ENCODE results near the gene HNF1B. TPM values are rescaled to one million over a fixed set of nuclear protein-coding genes. Genes with fewer than 3 reads are reported as not detected.
A peak's percentile ranks its signal among the peaks of the same experiment; 100 is the strongest.

Gene HNF1B
- total RNA-seq, 1 donor from 2014 or later = 29.8 TPM

DNA sequence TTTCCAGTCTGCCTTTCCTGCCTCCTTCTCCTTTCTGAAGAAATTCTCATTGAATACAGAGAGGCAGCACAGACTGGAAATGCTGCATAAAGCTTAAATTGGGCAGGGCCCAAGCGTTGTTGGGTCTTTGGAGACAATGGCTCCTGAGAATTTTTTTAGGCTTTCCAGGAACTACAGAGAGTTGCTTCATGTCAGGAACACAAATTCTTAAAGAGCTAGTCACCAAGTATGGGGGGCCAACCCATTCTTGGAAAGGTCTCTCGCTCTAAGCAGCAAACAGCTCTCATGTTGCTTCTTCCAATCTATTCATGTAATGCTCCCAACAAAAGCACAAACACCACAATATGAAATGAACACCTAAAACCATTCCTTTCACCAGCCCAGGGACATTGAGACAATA, 6.9 kb downstream of the HNF1B start:
- H3K4me3 ChIP-seq (ENCODE audit: low read depth, low read length) = no peak overlapping the region
- TF ChIP-seq CTCF (conservative IDR thresholded peaks at IDR 0.05; ENCODE audit: low read depth, low read length) = no peak
- DNase-seq (ENCODE audit: low read depth) = no peak

GRCh38 chr17:37737081-37737480, 7.8 kb downstream of the HNF1B start:
- DNase-seq (ENCODE audit: low read depth) = no peak
- TF ChIP-seq CTCF (conservative IDR thresholded peaks at IDR 0.05; ENCODE audit: low read depth, low read length) = peak; percentile 33
- no peak overlapping the region for H3K4me3 ChIP-seq (ENCODE audit: low read depth, low read length)

- TF ChIP-seq CTCF (conservative IDR thresholded peaks at IDR 0.05; ENCODE audit: low read depth, low read length) = no peak
- H3K4me3 ChIP-seq (ENCODE audit: low read depth, low read length) = no peak overlapping the region
- no peak for DNase-seq (ENCODE audit: low read depth)
Observed at GRCh38 chr17:37736428-37736827, 8.4 kb downstream of the HNF1B start.

DNA sequence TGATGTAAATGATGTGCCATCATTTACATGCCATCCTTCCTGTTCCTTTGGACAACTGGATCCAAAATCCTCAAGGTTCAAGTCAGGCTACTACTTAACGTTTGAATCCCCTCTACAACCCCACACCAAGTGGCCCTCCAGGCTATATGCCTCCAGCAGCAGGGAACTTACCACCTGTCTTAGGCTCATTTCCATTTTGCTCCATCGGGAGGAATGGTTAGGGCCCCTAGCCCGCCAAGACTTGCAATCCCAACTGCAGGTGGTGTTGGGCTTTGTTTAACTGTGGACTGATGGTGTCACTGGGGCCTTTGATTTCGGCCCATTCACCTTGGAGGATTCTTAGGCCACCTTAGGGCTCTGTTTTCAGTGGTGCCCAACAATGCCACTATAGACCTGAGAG, 9.7 kb downstream of the HNF1B start:
- H3K4me3 ChIP-seq (ENCODE audit: low read depth, low read length) = no peak overlapping the region
- no peak for DNase-seq (ENCODE audit: low read depth)
- no peak for TF ChIP-seq CTCF (conservative IDR thresholded peaks at IDR 0.05; ENCODE audit: low read depth, low read length)

DNA sequence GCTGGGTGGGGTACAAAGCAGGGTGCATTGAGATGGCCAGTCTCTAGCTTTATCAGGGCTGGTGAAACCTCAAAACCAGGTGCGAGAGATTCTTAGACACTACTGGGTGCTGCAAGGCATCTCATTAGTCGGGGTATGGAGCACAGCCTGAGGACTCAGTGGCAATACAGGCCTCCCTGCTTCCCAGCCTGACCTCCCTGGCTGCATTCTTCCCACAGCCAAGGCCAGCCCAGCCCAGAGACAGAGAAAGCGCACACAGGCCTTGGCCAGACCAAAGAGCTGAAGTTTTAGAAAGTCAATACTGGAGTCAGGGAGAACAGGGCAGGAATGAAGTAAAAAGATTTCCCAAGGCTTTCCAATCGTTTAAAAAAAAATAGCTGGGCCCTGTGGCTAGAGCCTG, 12.5 kb downstream of the HNF1B start:
- TF ChIP-seq CTCF (conservative IDR thresholded peaks at IDR 0.05; ENCODE audit: low read depth, low read length) = no peak
- no peak overlapping the region for H3K4me3 ChIP-seq (ENCODE audit: low read depth, low read length)
- DNase-seq (ENCODE audit: low read depth) = no peak

DNA sequence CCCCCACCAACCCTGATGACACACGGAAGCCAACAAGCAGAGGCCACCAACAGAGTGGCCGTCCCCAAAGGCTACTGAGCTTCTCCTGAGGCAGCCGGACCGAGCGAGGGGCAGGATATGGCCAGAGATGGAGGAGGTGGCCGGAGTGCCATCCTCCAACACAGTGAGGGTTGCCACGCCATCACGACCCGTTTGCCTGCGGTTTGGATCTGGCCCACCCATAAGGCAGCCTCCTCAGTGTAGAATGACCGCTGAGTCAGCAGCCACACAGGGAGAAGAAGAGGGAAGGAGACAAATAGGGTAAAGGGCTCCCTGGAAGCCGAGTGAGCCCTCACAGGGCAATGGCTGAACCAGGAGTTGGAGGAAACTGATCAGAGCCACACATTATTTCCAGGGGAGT, 13.8 kb downstream of the HNF1B start:
- no peak for TF ChIP-seq CTCF (conservative IDR thresholded peaks at IDR 0.05; ENCODE audit: low read depth, low read length)
- DNase-seq (ENCODE audit: low read depth) = no peak
- no peak overlapping the region for H3K4me3 ChIP-seq (ENCODE audit: low read depth, low read length)

DNA sequence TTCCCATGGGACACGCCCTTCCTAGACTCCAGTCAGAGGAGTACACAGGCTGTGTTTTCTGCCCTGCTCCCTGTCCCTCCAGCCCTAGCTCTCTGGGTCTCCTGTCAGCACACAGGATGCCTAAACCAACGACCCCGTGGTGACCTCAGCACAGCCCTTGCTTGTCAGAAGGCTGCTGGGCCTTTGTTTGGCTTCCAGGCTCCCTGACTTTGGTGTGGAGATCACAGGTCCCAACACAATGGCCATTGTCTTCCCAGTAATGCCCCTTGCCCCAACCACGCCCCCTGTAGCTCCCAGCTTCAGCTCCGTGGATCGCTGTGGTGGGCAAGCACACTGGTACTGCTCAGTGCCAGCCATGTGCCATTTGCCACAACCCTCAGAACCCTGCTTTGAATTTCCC, 15.0 kb downstream of the HNF1B start:
- TF ChIP-seq CTCF (conservative IDR thresholded peaks at IDR 0.05; ENCODE audit: low read depth, low read length) = no peak
- H3K4me3 ChIP-seq (ENCODE audit: low read depth, low read length) = no peak overlapping the region
- DNase-seq (ENCODE audit: low read depth) = no peak
